Measurements from ENCODE around the gene MCHR2.
"Not testable (repeated sequence)": the region's sequence is repeated elsewhere in the genome, so short reads cannot be mapped to it uniquely, and the experiment has no call there.

MCHR2 gene, protein sequence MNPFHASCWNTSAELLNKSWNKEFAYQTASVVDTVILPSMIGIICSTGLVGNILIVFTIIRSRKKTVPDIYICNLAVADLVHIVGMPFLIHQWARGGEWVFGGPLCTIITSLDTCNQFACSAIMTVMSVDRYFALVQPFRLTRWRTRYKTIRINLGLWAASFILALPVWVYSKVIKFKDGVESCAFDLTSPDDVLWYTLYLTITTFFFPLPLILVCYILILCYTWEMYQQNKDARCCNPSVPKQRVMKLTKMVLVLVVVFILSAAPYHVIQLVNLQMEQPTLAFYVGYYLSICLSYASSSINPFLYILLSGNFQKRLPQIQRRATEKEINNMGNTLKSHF

DNA sequence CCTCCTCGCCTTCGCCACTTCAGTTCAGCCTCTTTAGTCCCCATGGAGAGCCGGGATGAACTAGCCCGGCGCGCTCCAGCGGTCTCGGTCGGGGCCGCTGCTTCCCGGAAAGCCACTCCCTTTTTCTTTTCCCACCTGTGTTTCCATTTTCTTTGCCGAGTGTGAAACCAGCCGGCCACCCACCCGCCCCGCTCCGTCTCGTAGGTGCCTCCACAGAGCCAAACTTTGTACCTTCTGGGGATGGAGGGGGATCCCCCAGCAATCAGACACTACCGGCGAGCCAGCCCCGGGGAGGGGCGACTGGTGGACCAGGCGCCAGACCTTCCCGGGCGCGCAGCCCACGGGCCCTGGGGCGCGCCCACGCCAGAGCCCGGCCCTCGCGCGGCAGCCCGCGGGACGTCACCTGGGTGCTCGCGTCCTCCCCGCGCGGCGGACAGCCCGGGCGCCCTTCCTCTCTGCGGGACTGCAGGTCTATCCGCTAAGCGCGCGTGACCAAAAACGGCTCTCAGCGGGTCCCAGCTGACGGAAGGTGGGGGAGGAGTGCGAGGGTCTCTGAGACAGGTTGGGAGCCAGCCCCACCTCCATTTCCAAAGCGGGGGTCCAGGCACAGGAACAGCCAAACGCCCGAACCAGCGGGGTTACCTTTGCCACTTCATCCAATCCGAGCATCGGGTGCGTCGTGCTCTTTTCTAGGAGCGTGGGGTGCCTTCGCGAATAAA is at the start of gene MCHR2:
Gene MCHR2, minus strand, starts transcription at position 691 of the 719 bp plus-strand sequence. CDS start 38,076 bp downstream, outside the sequence.
- DNase-seq, result no peak

DNA sequence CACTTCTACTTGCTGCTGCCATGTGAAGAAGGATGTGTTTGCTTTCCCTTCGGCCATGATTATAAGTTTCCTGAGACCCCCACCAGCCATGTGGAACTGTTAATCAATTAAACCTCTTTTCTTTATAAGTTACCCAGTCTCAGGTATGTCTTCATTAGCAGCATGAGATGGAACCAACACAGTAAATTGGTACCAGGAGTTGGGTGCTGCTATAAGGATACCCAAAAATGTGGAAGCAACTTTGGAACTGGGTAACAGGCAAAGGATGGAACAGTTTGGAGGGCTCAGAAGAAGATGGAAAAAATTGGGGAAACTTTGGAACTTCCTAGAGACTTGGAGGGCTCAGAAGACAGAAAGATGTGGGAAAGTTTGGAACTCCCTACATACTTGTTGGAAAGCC is 44.5 kb upstream of the MCHR2 start:
- not testable (repeated sequence) for DNase-seq

DNA sequence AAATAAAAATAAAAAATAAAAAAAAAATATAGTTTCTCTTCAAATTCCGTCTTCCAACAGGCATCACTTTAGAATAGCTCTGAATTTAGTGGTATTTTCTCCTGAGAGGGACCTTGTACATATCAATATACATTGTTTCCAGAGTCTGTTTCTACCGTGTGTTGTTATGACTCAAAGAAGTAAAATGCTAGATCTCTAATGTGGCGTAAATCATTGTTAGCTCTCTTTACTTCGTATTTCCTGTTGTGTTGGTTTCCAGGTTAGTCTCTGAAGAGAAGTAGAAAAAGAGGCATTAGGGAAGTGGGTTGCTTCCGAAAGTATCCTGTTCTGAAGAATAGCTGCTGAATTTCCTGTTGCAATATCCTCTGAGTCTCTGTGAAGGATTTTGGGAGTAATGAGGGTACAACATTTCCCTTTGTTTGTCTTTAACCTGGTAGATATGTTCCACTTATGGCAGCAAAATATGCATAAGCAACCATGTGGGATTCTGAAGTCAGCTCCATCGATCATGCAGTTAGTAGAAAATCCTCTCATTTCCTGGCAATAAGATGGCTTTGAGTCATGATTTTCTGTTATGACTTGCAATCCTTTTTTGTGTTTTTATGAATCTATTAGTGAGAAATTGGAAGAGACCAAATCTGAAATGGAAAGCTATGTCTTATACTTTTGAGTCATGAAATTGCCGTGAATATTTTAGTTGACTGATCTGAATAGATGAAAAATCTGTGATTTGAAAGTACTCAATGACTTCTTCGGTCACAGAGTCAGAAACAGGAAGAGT is 42.0 kb upstream of the MCHR2 start:
- DNase-seq, result no peak

DNA sequence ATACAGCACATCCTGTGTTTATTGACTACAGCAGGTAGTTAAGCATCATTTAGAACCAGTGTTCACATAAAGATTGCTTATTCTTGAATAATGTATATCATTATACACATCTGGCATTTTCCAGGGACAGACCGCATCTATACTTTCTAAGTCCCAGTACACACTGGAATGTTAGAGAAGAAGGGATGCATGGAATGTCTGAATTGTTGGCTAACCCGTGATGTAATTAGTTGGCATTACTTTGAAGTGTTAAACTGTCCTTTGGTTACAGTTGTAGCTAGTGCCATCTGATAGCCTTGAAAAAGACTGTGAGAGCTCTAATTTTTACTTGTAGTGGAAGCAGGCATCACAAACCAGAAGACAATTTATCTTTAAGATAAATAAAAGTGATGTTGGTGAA is 29.8 kb upstream of the MCHR2 start:
- DNase-seq, result no peak

DNA sequence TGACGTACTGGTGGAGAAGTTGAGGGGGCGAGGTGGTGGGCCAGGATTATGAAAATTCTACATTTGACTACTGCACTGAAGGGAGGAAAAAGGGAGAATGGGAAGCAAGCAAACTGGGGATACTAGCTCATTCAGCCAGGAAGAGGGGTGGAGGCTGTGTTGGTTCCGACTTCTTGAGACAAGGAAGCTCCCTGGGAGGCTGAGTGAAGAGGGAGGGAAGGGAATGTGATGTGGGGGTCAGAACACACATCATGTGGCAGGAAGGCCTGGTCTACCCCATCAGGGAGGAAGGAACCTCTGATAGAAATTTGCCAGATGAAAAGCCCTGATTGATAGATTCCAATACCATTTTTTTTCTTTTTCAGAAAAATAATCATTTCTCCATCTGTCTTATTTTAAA is 28.8 kb upstream of the MCHR2 start:
- no peak for DNase-seq

DNA sequence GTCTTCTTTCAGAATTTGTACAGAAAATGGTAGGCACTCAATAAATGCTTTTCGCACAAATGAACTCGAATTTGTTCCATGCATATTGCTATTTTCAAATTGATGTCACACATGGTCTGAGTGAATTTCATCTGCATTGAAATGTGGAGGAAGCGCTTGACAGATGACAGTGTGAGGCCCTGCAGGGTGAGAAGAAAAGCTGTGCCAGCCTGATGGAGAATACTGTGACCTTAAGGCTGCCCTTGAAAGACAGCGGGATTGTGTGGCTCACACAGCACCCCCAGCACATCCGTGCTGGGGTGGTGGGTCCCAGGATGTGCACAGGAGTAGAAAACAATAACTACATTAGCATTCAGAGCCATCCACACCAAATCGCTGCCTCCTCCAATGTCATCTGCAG is 14.8 kb upstream of the MCHR2 start:
- no peak for DNase-seq

DNA sequence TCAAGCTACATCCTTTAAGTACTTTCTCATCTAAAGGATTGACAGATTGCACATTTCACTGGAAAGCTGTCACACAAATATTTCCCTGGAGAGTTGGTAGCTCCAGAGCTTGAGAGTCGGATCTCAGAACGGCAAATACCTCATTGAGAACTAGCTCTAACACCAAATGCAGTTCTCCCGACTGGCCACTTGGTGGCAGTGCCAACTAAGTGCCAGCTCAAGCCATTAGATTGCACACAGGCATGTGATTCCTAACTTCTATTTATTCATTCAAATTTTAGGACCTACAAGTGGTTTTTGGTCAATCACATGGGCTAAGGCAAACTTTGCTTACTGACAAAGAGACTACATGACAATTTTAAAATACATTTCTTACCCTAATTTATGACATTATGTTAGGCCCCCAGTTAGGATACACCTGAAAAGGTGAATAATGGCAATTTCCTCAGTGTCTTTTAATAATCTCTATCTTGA is 7.9 kb upstream of the MCHR2 start:
- peak; percentile 47 for DNase-seq

DNA sequence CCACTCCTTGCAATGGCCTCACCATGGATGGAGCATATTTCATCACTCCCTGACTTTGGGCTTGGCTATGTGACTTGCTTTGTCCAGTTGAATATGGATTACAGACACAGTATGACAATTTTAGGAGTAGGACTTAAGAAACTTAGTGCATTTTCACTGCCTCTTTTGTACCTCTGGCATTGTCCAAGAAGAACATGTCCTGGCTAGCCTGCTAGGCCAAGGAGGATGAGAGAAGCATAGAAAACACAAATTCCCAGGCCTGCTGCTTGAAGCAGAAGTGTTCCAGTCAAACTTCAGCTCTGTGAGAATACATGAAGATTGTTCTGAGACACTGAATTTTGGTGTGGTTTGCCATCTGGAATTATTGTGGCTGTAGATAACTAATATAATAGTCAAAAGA is 3.1 kb upstream of the MCHR2 start:
- DNase-seq, result no peak

DNA sequence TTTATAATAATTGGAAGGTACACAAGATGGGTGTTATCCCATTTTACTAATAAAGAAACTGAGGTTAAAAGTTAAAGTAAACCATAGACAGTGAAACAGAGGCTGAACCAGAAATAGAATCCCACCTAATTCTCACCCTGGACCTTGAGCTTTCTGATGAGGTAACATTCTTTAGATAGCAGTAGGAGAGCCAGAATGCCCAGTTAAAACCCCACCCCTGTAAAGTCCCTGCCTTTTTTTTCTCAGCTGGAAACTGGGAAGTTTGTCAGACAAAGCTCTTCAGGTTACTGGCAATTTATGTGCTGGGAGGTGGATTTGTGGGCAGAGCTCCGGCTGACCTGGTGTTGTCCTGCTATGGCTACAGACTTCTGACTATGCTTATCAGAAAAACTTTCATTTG is 1.9 kb upstream of the MCHR2 start:
- no peak for DNase-seq

DNA sequence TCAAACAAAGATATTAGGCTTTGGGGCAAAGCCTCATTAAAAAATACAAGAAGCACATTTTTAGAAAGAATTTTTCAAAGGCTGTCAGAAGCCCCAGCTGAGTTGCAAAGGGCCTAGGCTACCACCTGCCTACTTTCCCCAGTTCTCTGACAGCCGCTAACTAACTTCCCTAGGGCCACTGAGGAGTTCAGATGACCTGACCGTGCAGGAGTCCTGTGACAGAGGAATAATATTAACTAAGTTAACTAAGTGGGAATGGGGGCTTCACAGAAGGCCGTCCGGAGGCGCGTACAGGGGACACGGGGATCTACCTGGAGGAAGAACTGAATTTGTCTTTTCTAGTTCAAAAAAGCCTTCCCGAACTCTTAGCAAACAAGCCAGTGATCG is 884 bp downstream of the MCHR2 start:
- DNase-seq, result no peak

DNA sequence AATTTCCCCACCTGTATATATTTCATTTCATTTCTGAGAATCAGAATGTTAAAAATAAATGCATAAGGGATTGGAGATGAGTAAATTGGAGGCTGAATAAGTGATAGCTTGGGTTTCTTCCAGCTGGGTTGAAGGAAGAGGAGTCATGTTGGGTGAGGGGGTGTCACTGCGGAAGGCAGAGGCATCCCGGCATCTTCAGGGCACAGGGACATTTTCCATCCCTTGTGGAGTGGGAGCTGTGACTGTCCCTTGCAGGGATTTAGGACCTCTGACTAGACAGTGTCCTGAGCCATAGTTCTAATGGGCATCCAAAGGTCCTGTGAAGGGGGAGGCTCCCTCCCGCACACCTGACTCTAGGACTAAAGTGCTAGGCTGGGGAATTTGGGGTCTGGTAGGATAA is 2.1 kb downstream of the MCHR2 start:
- no peak for DNase-seq

DNA sequence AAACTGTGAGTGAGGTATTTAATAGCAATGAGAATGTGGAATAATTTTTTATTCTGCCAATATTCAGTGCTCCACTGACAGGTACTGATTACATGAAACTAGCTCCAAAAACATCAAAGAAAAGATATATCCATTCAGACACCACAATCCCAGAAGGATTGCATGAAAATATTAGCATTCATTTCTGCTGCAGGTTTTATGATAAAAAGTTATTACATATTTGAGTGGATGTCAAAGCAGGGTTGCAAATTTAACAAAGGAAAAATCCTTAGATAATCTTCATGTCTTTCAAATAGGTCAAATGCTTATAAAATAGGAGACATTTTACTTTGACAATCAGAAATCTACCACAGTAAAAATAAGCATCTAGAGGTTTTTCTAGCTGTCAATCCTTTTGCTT is 13.3 kb downstream of the MCHR2 start:
- DNase-seq, result no peak

DNA sequence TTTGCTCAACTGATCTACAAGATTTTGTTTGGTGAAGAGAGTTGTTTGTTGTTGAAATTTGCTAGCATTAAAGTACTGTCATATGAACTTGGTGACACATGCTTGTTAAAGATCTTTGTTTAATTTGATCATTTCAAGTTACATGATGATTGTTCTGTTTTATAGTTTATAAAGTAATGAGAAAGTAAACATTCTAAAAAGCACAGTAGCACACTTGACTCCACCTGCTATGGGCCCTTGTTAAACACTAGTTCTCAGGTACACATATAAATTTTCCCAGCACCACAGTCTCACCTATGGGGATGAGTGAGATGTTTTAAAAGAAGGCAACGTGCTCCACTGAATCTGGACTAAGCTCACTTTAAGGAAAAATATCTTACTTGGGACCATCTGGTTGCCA is 14.1 kb downstream of the MCHR2 start:
- DNase-seq, result no peak

DNA sequence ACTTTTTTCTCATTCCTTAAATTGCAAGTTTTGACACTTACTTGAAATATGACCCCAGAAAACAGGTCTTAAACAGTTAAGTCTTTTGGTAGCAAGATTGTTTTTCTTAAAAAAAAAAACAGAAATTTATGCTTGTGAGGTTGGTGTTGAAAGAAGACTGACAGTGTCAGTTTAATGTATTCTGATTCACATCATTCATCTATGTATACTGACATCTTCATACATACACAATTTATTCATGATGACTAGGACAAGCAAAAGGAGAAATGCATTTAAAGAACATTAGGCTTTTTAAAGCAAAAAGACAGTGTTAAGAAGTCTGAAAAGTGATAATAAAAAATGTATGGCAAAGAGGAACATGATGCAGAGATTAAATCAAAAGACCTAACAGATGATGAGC is 27.0 kb downstream of the MCHR2 start:
- no peak for DNase-seq

DNA sequence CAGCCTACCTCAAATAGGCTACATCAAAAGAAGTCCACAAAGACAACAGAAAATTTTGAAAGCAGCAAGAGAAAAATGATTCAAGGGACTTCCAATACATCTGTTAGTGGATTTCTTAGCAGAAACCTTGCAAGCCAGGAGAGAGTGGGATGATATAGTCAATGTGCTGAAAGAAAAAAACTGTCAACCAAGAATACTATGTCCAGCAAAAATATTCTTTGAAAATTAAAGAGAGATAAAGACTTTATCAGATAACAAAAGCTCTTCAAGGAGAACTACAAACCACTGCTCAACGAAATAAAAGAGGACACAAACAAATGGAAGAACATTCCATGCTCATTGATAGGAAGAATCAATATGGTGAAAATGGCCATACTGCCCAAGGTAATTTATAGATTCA is 34.0 kb downstream of the MCHR2 start:
- no peak for DNase-seq

DNA sequence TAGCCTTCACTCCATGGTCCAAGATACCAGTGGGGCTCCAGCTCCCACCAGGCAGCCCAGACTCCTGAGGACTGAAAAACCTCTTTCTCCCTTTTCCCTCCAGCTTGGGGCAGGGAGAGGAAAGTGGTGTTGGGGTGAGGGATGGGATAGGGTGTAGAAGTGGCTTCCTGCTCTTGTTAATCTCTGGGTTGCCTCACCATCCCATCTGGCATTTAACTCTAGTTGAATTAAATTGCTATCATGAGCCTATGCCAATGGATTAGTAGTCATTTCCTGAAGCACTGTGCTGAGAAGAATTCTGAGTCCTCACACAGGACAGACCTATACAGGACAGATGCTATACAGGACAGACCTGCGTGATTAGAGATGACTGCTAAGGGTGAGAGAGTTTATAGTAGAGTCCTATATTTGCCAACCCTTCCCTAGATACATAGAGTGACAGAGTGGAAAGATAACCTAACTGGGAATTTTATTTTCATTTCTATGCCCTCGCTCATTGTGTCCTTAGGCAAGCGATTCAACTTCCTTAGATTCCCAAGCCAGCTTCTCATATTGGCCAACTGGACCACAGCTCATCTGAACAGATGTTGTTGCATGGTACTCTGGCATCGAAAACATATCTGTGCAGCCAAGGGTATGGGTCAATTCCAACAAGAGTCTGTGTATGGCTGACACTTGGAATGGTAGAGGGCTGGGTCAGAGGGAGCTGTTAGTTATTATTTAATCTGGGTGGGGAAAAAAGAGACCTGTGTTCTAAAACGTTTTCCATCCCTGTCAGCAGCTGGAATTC is 42.8 kb downstream of the MCHR2 start:
- no peak for DNase-seq

DNA sequence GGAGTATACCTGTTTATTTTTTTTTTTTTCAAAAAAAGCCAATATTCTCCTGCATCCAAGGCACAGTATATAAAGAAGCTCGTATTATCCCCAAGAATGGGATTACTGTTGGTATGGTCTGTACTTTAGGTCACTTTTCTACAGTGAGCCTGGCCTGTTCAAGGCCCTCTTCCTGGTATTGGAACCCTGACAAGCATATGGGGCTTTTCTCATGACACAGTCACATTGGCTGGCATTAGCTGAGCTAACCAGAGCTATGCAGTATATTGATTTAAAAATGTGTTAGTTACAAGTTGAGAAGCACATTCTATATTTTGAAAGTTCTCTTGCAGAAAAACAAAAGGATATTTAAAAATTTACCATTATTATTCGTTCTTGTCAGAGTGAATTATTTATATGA is 48.0 kb downstream of the MCHR2 start:
- no peak for DNase-seq

DNA sequence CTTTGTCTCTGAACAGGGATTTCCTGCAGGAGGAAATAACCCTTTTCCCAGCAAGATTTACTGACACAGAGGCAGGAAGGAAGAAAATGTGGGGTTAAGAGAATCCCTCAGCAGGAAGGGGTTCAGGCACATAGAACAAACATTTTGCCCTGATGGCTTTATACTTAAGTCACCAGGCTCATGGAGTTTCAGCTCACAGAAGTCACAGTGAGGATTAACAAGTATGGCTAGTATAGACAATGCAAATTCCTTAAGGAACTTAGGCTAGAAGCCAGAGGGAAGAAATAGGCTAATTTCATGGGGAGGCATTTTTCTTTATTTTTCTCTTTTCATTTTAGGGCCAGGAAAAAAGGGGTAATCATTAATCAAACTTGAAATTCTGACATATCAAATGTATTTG is 50.2 kb downstream of the MCHR2 start:
- no peak for DNase-seq

DNA sequence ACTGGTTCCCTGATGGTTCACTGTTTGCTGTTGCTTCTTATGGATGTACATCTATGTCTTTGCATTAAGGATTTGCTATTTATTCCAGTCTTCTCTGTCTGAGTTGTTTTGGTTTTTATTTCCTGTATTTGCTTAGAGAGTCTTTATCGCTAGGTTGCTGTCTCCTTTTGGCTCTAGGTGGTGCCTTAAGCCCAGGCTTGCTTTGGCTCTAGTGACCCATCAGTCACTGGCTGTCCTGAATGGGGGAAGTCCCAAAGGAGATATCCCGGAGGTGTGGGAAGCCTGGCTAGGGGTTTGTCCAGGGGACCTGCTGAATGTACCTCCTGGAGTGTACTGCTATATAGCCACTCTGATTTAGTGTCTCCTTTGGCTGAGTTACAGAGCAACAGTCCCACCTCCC is 53.4 kb downstream of the MCHR2 start:
- DNase-seq, result no peak

DNA sequence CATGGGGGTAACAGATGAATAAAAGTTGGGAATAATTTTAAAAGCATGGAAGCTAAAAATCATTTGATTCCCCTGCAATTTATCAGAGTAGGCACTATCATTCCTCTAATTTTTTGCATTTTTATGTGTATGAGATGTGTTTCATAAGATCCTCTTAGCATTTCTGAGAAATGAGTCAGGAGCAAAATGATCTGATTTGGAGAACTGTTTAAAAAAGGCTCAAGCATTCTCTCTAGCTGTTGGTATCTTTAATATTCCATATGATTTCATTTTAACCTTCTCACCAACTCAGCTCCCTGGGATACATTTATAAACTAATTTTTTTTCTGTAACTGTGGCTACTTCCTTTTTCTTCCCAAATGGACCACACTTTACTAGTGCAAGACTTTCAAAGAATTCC is 60.9 kb downstream of the MCHR2 start:
- no peak for DNase-seq

DNA sequence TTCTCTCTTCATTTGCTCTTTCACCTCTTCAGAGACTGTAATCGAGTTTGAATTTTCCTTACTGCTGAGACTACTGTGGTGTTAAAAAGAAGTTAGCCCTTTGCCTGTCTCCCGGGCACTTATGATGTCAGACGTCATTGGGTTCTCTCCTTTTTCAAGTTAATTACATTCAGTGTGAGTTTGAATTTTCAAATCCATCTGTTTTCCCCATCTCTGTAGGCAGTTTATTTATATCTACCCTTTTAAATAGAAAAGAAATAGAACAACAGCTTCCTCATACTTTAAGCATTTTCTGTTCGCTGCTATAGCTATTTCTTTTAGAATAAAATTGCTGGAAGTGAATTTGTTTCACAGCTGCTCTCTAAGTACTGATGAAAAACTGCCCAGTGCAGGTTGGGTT is 81.4 kb downstream of the MCHR2 start:
- DNase-seq, result no peak

DNA sequence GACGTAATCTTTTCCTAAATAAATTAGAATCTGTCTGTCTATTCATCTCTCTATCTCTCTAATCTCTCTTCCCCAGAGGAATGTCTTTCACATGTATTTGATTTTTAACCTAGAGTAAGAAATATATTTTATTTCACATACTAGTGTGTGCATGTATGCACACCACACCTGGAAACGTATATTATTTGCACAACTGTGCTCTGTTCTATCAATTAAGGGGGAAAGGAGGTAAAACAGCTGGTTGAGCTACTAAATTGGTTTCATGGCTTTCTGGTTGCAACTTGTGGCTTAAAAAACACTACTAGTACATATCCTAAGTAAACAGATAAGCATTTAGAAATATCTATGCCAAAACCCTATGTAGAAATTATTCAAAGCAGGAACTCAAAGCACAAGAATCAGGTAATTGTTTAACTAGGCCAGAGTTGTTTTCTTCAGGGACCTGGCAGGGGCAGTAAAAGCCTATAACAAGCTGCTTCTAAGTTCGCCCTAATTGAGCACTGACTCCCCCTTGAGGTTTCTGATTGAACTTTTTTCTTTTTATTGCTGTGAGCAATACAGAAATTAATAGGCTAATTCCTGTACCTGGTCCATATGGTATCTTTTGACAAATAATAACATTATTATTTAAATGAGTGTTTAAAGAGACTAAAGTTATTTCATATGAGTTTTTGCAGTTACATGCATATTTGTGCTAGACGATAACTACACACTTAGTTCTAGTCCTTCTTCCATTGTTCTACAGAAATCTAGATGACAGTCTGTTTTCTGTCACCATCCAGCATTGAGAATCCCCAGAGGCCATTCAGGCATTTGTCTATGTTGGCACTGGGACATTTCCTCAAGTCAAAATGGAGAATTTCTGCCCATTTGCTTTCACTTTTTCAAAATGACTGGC is 88.6 kb downstream of the MCHR2 start:
- peak; percentile 67 for DNase-seq

Data from COR-L47 (cell line).